Activated CD4-positive, alpha-beta T cell treated with anti-CD3 and anti-CD28 coated beads for 24 hours (primary cell): Measurements from ENCODE around the gene PRND.
"Not testable (repeated sequence)": the region's sequence is repeated elsewhere in the genome, so short reads cannot be mapped to it uniquely, and the experiment has no call there.

Experiments
- DNase-seq, 2 donors: peaks; one replicate each; pipeline ENCODE4 v3.0.0-alpha.2; 2020; ENCODE audit warnings: low read depth in 2 of 2

Gene PRND, protein sequence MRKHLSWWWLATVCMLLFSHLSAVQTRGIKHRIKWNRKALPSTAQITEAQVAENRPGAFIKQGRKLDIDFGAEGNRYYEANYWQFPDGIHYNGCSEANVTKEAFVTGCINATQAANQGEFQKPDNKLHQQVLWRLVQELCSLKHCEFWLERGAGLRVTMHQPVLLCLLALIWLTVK

DNA sequence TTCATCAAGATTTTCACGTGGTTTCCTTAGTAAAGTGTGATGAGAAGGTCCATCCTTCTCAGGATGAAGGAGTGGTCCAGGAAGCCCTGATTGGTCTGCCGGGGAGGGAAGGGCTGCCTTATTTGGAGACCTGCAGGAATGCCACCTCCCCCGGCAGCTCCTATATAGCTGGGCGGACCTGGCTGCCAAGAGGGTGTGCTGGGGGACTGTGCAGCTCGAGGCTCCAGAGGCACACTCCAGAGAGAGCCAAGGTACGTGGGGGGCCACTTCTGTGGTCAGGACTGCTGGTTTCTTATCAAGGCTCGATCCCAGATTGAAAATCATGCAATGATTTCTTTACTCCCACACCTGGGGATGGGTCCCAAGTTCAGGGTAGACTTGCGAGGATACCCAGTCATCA is at the start of gene PRND:
PRND (plus strand) TSS at position 191 of the 400 bp plus-strand sequence. CDS start 2,643 bp downstream, outside the sequence.
- DNase-seq = no peak

DNA sequence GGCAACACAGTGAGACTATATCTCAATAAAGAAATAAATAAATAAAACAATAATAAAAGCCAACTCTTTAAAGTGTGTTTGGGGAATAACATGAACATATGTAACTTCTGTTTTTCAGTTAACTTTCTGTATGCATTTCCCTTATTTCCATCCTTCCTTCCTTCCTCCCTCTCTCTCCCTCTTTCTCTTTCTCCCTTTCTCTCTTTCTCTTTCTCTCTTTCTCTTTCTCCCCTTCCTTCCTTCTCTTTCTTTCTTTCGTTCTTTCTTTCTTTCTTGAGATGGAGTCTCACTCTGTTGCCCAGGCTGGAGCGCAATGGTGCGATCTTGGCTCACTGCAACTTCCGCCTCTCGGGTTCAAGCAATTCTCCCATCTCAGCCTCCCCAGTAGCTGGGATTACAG is 48.8 kb upstream of the PRND start:
- no peak for DNase-seq

DNA sequence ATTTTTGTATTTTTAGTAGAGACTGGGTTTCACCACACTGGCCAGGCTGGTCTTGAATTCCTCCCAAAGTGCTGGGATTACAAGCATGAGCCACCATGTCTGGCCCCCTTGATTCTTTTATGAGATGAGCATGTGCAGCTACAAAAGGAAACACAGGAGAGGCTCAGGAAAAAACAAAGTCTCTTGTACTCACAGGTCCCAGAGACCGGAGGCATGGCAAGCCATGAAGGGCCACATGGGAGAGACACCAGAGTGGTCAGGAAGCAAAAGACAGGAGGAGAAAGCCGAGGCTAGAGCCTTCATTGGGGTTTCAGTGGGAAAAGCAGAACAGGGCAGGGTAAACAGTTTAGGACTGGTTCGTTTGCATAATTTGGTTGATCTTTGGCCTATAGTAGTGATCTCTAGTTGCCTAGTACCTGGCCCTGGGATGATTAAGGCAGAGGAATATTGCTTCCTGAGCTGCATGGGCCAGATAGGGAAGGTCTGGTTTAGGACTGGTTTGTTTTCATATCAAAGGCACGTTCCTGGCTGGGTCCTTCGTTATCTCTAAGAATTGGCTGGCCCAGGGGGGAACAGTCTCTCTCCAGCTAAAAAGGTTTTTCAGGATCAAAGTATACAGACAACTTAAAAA is 48.2 kb upstream of the PRND start:
- DNase-seq = no peak

DNA sequence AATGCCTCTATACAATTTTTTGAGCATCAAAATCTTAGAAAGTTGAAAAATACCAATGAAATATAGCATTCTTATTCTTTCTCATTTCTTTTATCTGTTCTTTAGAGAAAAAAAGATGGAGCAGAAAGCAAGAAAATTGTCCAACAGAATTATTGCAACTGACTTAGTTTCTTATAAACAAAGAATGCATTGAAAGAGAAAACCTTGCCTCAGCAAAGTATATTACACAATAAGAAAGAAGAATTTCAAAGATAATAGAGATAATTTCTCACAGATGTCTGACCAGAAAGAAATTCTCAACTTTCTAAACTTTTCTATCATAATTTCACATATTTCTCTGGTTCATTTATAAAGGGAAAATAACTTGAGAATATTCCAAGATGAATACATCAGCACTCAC is 47.0 kb upstream of the PRND start:
- no peak for DNase-seq

DNA sequence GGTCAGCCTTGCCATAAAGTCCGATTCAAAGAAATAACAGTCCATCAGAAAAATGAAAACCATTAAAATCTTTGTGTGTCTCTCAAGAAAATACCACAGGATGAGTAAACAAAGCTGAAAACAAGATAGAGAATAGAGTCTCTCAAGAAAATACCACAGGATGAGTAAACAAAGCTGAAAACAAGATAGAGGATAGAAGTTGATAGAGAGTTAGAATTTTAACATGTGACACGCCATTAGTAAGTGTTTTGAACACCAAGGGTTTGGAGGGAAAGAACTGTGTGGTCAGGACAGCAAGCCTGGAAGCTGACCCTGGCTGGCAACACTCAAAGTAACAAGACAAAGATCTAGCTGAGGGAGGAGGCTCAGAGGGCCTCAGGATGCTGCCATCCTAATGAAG is 43.9 kb upstream of the PRND start:
- no peak for DNase-seq

DNA sequence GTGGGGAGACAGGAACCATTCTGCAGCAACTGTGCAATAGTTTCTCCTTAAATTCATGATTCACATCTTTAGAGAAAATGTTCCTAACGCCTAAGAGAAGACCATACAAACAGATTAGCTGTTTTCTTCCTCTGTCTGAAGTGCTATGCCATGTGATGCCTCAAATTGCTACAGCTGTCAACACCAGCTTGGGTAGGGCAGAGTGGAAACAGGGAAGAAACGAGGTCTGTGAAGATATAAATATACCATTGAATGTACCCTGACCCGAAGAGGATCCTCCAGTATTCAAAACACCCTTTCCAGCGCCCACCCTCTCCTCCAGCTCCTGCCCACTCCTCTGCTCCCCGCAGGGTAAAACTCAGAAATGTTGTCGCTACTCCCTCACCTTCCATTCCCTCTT is 40.3 kb upstream of the PRND start:
- no peak for DNase-seq

DNA sequence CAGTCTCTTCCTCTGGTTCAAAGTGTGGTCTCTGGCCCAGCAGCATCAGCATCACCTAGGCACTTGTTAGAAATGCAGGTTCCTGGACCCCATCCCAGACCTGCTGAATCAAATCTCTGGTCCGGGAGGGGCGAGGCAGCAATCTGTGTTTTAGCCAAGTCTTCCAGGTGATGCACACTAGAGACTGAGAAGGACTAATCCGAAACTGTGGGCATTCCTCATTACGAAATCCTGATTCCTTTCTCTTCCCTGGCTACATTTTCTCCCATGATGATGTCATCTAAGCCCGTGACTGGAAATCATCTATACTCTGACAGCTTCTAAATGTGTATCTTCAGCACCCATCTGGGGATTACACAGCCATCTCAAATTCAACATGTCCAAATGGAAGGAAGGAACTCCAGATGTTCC is 39.7 kb upstream of the PRND start:
- no peak for DNase-seq

DNA sequence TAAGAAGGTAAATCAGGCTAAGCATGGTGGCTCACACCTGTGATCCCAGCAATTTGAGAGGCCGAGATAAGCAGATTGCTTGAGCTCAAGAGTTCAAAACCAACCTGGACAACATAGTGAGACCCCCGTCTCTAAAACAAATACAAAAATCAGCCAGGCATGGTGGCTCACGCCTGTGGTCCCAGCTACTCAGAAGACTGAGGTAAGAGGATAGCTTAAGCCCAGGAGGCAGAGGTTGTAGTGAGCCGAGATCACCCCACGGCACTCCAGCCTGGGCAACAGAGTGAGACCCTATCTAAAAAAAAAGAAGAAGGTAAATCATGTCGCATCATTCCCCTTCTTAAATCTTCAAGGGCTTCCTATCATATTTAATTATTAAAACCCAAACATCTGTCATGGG is 39.0 kb upstream of the PRND start:
- no peak for DNase-seq

DNA sequence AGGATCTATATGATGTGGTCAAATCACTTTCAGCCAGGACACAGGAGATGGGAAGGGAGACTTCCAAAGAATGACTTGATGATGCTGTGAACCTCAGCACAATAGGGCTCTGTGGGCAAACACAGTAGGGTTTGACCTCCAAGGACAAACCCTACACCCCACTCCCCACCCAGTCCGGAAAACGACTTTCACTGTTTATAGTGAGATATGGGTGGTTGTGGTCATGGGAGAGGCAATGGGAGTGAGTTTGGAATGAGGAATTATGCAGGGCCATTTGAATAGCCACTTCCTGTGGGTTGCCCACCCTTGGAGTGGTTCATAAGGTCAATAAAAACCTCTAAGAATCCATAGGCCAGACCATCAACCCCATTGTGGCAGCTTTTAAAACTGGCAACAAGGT is 38.4 kb upstream of the PRND start:
- no peak for DNase-seq

DNA sequence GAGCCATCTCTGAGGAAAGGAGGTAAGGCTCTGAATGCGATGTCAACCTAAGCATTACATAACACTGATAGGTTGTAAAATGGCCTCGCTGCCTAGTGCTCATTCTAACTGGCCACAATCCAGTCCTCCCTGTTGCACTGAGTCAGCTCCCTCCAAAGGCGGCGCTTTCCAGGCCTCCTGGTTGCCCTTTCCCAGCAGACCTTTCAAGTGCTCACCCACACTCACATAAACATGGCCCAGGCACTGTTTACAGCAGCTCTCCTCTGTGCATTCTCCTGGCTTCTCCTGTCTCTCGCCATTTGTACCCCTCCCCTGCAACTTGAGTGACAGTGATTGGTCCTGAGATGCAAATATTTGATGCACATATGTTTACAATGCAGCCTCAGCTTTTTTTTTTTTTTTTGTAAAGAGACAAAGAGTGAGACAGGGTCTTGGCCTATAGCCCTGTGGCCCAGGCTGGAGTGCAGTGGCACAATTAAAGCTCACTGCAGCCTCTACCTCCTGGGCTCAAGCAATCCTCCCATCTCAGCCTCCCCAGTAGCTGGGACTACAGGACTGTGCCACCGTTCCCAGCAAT is 36.8 kb upstream of the PRND start:
- DNase-seq = no peak

DNA sequence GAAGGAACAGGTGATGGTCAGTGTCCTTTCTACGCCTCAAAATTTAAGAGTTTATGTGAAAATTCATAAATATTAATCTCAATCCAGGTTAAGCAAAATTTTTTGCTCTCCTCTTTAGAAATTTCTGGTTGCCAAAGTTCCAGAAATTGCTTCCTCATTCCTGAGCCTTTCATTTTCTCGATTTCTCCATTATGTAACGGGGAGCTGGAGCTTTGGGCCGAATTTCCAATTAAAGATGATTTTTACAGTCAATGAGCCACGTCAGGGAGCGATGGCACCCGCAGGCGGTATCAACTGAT is 35.8 kb upstream of the PRND start:
- no peak for DNase-seq

DNA sequence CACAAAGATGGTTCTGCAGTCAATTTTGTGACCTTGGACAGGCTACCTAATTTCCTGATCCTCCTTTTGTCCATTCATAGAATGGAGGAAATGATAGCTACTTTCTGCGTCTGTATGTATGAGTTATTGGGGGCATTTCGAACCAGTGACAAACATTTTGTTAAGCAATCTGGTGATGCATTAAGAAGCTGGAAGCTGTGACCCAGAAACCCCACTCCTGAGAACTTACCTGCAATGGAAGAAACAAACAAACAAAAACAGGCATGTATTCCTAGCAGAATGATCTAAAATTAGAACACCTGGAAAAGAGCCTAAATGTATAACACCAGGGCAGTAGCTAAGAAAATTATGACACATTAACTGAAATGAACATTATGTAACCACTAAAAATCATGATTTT is 33.4 kb upstream of the PRND start:
- no peak for DNase-seq

DNA sequence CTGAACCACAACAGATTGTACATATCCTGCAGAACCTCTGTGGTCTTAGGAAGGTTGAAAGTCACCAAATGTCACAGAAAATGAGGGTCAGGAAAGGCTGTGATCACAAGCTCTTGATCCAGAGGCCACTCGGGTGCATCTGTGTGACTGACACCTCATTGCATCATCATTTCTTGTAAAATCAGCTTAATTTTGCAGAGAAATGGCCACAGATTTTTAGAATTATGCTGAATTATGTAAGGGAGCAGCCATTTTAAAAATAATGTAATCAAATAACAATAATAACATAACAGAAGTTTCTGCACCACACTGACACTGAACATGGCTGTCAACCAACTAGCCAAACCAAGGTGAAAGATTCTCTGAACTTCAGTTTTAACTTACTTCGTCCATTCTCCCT is 32.5 kb upstream of the PRND start:
- DNase-seq = no peak

DNA sequence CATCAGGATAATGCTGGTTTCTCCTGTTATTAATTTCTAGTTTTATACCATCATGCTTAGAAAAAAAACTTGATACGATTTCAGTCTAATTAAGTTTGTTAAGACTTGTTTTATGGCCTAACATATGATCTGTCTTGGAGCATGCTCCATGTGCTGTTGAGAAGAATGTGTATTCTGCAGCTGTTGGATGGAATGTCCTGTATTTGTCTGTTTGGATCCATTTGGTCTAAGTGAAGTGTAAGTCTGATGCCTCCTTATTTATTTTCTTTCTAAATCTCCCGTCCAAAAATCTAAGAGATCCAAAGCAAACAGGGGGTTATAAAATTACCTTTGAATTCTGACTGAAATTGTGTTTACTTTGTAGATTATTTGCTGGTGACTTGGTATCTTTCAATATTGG is 30.0 kb upstream of the PRND start:
- DNase-seq = no peak

DNA sequence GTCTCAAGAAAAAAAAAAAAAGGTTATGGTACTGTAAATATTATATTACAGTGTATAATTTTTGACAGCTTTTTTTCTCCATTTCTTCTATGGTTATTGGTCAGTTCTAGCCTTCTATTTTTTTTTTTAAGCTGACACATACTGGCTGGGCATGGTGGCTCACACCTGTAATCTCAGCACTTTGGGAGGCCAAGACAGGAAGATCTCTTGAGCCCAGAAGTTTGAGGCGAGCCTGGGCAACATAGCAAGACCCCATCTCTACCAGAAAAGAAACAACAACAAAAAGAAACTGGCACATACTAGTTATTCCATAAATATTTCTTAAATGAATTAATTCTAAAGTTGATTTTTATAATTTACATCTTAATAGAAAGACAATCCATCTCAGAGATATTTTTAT is 27.6 kb upstream of the PRND start:
- no peak for DNase-seq

DNA sequence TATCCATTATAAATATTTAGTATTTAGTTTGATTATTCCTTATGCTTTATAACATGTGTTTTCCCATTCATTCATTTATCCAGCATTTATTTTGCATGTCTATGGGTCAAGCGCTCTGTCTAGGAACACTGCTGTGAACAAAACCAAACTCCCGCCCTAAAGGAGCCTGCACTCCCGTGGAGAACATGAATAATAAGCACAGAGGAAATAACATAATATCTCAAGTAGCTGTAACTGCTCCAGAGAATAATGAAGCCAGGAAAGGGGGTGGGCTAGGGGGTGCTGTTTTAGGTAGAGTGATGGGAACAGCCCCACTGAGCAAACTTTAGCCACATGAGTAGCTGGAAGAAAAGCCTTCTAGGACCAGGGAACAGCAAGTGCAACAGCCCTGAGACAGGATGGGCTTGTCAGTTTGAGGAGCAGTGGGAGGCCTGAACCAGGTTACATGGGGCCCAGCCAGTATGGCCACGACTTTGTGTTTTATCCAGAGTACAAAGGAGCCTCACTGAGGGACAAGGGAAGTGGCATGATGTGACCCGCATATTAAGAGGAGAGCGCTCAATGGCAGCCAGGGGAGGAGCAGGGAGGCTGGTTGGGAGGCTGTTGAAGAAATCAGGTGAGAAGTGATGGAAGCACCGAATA is 24.4 kb upstream of the PRND start:
- DNase-seq = no peak

DNA sequence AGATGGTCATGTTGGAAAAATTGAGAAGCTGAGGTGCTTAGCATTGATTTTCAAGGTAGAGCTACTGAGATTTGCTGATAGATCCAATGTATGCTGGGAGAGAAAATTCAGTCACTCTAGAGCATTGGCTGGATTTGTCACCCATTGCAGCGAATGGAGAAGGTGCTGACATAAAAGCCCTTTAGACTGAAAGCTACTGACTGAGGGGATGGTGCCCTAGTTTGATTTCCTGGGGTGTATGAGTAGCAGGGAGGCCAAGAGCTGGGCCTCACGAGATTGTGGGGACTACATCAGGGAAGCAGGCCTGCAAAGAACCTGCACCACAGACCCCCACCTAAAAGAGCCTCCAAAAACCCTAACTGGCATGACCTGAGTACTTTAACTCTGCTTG is 23.9 kb upstream of the PRND start:
- no peak for DNase-seq

DNA sequence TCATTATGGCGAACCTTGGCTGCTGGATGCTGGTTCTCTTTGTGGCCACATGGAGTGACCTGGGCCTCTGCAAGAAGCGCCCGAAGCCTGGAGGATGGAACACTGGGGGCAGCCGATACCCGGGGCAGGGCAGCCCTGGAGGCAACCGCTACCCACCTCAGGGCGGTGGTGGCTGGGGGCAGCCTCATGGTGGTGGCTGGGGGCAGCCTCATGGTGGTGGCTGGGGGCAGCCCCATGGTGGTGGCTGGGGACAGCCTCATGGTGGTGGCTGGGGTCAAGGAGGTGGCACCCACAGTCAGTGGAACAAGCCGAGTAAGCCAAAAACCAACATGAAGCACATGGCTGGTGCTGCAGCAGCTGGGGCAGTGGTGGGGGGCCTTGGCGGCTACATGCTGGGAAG is 22.5 kb upstream of the PRND start:
- DNase-seq = no peak

DNA sequence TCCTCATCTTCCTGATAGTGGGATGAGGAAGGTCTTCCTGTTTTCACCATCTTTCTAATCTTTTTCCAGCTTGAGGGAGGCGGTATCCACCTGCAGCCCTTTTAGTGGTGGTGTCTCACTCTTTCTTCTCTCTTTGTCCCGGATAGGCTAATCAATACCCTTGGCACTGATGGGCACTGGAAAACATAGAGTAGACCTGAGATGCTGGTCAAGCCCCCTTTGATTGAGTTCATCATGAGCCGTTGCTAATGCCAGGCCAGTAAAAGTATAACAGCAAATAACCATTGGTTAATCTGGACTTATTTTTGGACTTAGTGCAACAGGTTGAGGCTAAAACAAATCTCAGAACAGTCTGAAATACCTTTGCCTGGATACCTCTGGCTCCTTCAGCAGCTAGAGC is 21.8 kb upstream of the PRND start:
- no peak for DNase-seq

DNA sequence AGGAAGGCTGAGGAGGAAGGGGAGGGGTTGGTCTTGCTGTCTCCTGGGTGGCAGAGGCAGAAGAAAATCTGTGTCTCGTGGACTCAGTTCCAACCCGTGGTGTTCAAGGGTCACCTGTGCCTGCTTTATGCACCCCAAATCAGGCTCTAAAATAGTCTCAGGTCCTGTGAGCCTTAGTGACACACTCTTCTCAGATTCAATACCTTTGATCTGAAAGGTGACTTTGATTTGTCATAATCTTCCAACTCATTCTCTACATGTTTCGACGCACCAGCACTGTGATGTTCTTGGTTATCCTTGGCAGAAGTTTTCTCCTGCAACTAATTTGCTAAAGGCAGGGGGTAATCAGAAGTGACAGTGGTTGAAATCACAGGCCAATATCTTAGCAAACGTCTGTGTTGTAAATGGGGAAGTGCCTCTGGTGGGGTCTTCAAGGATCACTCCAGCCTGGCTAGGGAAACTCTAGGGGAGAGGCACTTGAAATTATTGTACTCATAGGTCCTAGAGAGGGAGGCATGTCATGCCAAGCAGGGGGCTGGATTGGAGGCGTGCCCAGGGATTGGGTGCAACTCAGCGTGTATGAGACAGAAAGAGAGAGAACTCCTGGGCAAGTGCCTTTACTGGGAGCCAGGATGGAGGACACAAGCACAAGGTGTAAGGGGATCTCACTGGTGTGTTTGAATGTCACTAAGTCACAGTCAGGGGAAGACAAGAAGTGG is 19.0 kb upstream of the PRND start:
- no peak for DNase-seq

DNA sequence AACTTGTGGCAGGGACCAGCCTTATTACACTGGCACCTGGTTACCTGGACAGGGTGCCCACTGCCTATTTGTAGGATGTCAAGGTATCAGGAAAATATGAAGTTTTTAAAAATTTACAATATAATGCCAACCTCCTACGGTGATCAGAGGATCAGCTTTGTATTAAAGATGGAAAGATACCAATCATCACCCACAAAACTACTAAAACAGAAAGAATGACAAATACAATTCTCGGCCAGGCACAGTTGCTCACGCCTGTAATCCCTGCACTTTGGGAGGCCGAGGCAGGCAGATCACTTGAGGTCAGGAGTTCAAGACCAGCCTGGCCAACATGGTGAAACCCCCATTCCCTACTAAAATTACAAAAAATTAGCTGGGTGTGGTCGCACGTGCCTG is 18.4 kb upstream of the PRND start:
- DNase-seq = no peak

DNA sequence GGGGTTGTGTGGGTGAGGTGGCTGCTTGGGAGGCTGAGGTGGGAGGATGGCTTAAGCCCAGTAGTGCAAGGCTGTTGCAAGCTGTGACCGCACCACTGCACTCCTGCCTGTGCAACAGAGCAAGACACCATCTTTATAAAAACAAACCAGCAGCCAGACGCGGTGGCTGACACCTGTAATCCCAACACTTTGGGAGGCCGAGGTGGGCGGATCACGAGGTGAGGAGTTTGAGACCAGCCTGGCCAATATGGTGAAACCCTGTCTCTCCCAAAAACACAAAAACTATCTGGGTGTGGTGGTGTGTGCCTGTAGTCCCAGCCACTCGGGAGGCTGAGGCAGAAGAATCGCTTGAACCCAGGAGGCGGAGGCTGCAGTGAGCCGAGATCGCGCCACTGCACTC is 14.8 kb upstream of the PRND start:
- not testable (repeated sequence) for DNase-seq

DNA sequence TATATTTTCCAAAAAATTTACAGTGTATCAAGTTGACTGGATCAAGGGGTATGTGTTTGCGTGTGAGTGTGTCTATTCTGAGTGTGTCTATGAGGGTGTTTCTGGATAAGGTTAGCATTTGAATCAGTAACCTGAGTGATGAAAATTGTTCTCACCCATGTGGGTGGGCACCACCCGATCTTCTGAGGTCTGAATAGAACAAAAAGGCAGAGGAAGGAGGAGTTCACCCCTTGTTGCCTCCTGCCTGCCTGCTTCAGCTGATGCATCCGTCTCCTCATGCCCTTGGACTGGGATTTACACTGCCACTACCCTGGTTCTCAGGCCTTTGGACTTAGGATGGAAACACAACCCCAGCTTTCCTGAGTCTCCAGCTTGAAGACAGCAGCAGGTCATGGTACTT is 13.7 kb upstream of the PRND start:
- no peak for DNase-seq
